Esophagus squamous epithelium (tissue), 4 donors: ENCODE results near the gene VAT1L.

Source experiments
- CTCF ChIP-seq, 6 experiments: fragments of 450-650 bp in 4 of 6; fragments of 200-600 bp in 2 of 6; sonication (generic) in 2 of 6; IDR thresholded peaks; one replicate each; pipeline ENCODE4 v1.5.1; 2016 to 2019; ENCODE audit warnings: antibody characterized with exemption in 6 of 6, mild to moderate bottlenecking in 4 of 6, moderate library complexity in 4 of 6
- POLR2A ChIP-seq, 4 donors: fragments of 450-650 bp; IDR thresholded peaks; one replicate each; pipeline ENCODE4 v1.6.1; 2017; ENCODE audit warnings: antibody characterized with exemption in 4 of 4, mild to moderate bottlenecking in 4 of 4, moderate library complexity in 3 of 4

GRCh38 chr16:77938913-77939312 lies 150.5 kb downstream of the VAT1L start:
- TF ChIP-seq CTCF (IDR thresholded peaks at IDR 0.05) (no peak), POLR2A (IDR thresholded peaks at IDR 0.05) (no peak)
